Esophagus (tissue), 2 donors: Measurements from ENCODE around the gene ST7. TPM values are rescaled to one million over a fixed set of nuclear protein-coding genes. Genes with fewer than 3 reads are reported as not detected.
A peak's percentile ranks its signal among the peaks of the same experiment; 100 is the strongest.

Experiments
- H3K27ac ChIP-seq, 2 donors: one replicate each; pipeline ENCODE4 v1.5.1; 2013; ENCODE audit warnings: low read depth in 2 of 2, mild to moderate bottlenecking in 2 of 2, inconsistent platforms in 1 of 2, low read length in 1 of 2, moderate library complexity in 1 of 2
- H3K27me3 ChIP-seq, 2 donors: one replicate each; pipeline ENCODE4 v1.6.1; 2013; ENCODE audit warnings: low read length in 2 of 2, control low read depth in 1 of 2, mild to moderate bottlenecking in 1 of 2; ENCODE audit not compliant: insufficient read depth in 2 of 2, control insufficient read depth in 1 of 2
- H3K36me3 ChIP-seq, 2 donors: one replicate each; pipeline ENCODE4 v1.6.1; 2013; ENCODE audit warnings: low read length in 1 of 2; ENCODE audit not compliant: control insufficient read depth in 2 of 2, insufficient read depth in 2 of 2
- H3K4me1 ChIP-seq, 2 donors: one replicate each; pipeline ENCODE4 v1.6.1; 2013; ENCODE audit warnings: low read length in 1 of 2; ENCODE audit not compliant: control insufficient read depth in 2 of 2, insufficient read depth in 2 of 2
- H3K4me3 ChIP-seq, 2 donors: one replicate each; pipeline ENCODE4 v1.5.1; 2013; ENCODE audit warnings: low read length in 2 of 2, mild to moderate bottlenecking in 2 of 2, low read depth in 1 of 2, moderate library complexity in 1 of 2
- H3K9me3 ChIP-seq, 2 donors: one replicate each; pipeline ENCODE4 v1.6.1; 2013; ENCODE audit warnings: mild to moderate bottlenecking in 2 of 2, low read depth in 1 of 2, low read length in 1 of 2, moderate library complexity in 1 of 2; ENCODE audit not compliant: control insufficient read depth in 2 of 2, insufficient read depth in 1 of 2
- WGBS, 2 donors: extraction: QIAGEN DNeasy Blood & Tissue Kit; methylation state at CpG; one replicate each; pipeline ENCODE4 v1.1.7; 2013; 5-methylcytosine and 5-hydroxymethylcytosine counted together
- polyA plus RNA-seq, 2 donors: library from polyadenylated mRNA; stranded (reverse); fragments of 200-250 nt; gene quantifications; one replicate each; pipeline ENCODE4 v1.2.3, GENCODE V29; 2013
- donor health status: healthy with polysubstance abuse.
- donor health status: Bipolar disorder and iron deficiency.

ST7 gene
- polyA plus RNA-seq, result 1 to 10 TPM; 4.3 to 7.4 TPM

- Histone ChIP-seq H3K9me3 (no peaks in the 10 kb centered on the region), H3K27ac (peak within 1 kb of the TSS; percentile 97 to 98), H3K36me3 (no peaks in the 10 kb centered on the region), H3K27me3 (no peaks in the 10 kb centered on the region), H3K4me3 (peak within 1 kb of the TSS; percentile 89 to 93), H3K4me1 (peaks cover 0 to 3% of the 10 kb centered on the region in 2 donors)
- 0% methylated on average over 60 to 77 of the region's 77 CpGs for WGBS, 2 donors
Observed at GRCh38 chr7:116953372-116953905, at the start of gene ST7. TSS of gene ST7 (plus strand) at chr7:116953501. CDS start at chr7:116953541, 40 bp downstream.

GRCh38 chr7:116906391-116906790, 46.9 kb upstream of the ST7 start:
- Histone ChIP-seq H3K4me3 (no peak overlapping the region), H3K36me3 (peaks cover 0 to 3% of the 10 kb centered on the region in 2 donors), H3K27ac (no peak overlapping the region), H3K4me1 (no peaks in the 10 kb centered on the region), H3K27me3 (no peaks in the 10 kb centered on the region), H3K9me3 (no peaks in the 10 kb centered on the region)
- WGBS, 2 donors, result 88 to 97% methylated on average over 1 of the region's 1 CpG

- Histone ChIP-seq H3K9me3 (no peaks in the 10 kb centered on the region), H3K4me3 (no peak overlapping the region), H3K36me3 (no peaks in the 10 kb centered on the region), H3K27ac (no peak overlapping the region), H3K27me3 (no peaks in the 10 kb centered on the region), H3K4me1 (no peaks in the 10 kb centered on the region)
- 96 to 97% methylated on average over 6 of the region's 6 CpGs for WGBS, 2 donors
Observed at GRCh38 chr7:116910383-116910782, 42.9 kb upstream of the ST7 start.

GRCh38 chr7:116911801-116912200, 41.5 kb upstream of the ST7 start:
- no peak overlapping the region for H3K4me3 ChIP-seq
- no peaks in the 10 kb centered on the region for H3K27me3 ChIP-seq
- 97% methylated on average over 1 of the region's 1 CpG for WGBS, 2 donors
- no peaks in the 10 kb centered on the region for H3K9me3 ChIP-seq
- H3K27ac ChIP-seq, result no peak overlapping the region
- no peaks in the 10 kb centered on the region for H3K36me3 ChIP-seq
- no peaks in the 10 kb centered on the region for H3K4me1 ChIP-seq

GRCh38 chr7:116912269-116912909, 40.9 kb upstream of the ST7 start:
- 89 to 100% methylated on average over 1 of the region's 1 CpG for WGBS, 2 donors
- Histone ChIP-seq H3K36me3 (no peaks in the 10 kb centered on the region), H3K9me3 (no peaks in the 10 kb centered on the region), H3K4me3 (no peak overlapping the region), H3K27ac (no peak overlapping the region), H3K27me3 (no peaks in the 10 kb centered on the region), H3K4me1 (no peaks in the 10 kb centered on the region)

- Histone ChIP-seq H3K4me3 (no peak overlapping the region), H3K36me3 (peaks cover 0 to 3% of the 10 kb centered on the region in 2 donors), H3K27ac (no peak overlapping the region), H3K9me3 (no peaks in the 10 kb centered on the region), H3K27me3 (no peaks in the 10 kb centered on the region), H3K4me1 (no peaks in the 10 kb centered on the region)
- WGBS, 2 donors, result 93 to 94% methylated on average over 3 of the region's 3 CpGs
Observed at GRCh38 chr7:116918704-116919103, 34.6 kb upstream of the ST7 start.

- Histone ChIP-seq H3K4me3 (no peak overlapping the region), H3K36me3 (peaks cover 0 to 3% of the 10 kb centered on the region in 2 donors), H3K27me3 (no peaks in the 10 kb centered on the region), H3K4me1 (no peaks in the 10 kb centered on the region), H3K9me3 (no peaks in the 10 kb centered on the region), H3K27ac (no peak overlapping the region)
Observed at GRCh38 chr7:116920359-116920758, 32.9 kb upstream of the ST7 start.

- no peaks in the 10 kb centered on the region for H3K4me1 ChIP-seq
- no peak overlapping the region for H3K27ac ChIP-seq
- peaks cover 0 to 3% of the 10 kb centered on the region in 2 donors for H3K36me3 ChIP-seq
- H3K4me3 ChIP-seq, result no peak overlapping the region
- H3K9me3 ChIP-seq, result no peaks in the 10 kb centered on the region
- WGBS, 2 donors, result 72 to 76% methylated on average over 5 of the region's 5 CpGs
- H3K27me3 ChIP-seq, result no peaks in the 10 kb centered on the region
Observed at GRCh38 chr7:116922545-116922944, 30.8 kb upstream of the ST7 start.

- WGBS, 2 donors, result 68 to 72% methylated on average over 5 of the region's 5 CpGs
- no peaks in the 10 kb centered on the region for H3K27me3 ChIP-seq
- no peak overlapping the region for H3K27ac ChIP-seq
- H3K9me3 ChIP-seq, result no peaks in the 10 kb centered on the region
- peaks cover 0 to 3% of the 10 kb centered on the region in 2 donors for H3K36me3 ChIP-seq
- no peak overlapping the region for H3K4me3 ChIP-seq
- no peaks in the 10 kb centered on the region for H3K4me1 ChIP-seq
Observed at GRCh38 chr7:116924741-116925140, 28.6 kb upstream of the ST7 start.

- WGBS, 2 donors, result 47 to 69% methylated on average over 3 of the region's 3 CpGs
- Histone ChIP-seq H3K27ac (no peak overlapping the region), H3K4me3 (no peak overlapping the region), H3K27me3 (no peaks in the 10 kb centered on the region), H3K4me1 (no peaks in the 10 kb centered on the region), H3K36me3 (no peaks in the 10 kb centered on the region), H3K9me3 (no peaks in the 10 kb centered on the region)
Observed at GRCh38 chr7:116929021-116929420, 24.3 kb upstream of the ST7 start.
